Kidney epithelial cell (primary cell): ENCODE results near the gene BCL2L15. TPM values are rescaled to one million over a fixed set of nuclear protein-coding genes. Genes with fewer than 3 reads are reported as not detected.

Experiments
- DNase-seq: peaks from one replicate; pipeline ENCODE4 v3.0.0-alpha.2; 2010; ENCODE audit warnings: low read depth
- H3K27me3 ChIP-seq: 2 replicates; pipeline ENCODE4 v1.6.0; 2011; ENCODE audit warnings: low read length; ENCODE audit not compliant: control insufficient read depth, insufficient read depth
- H3K36me3 ChIP-seq: 2 replicates; pipeline ENCODE4 v1.5.1; 2011; ENCODE audit warnings: low read length; ENCODE audit not compliant: control insufficient read depth, insufficient read depth
- H3K4me3 ChIP-seq: 2 replicates; pipeline ENCODE4 v1.5.1; 2011; ENCODE audit warnings: low read depth, mild to moderate bottlenecking, control low read depth, low read length
- CTCF ChIP-seq: IDR thresholded peaks from 2 replicates; pipeline ENCODE4 v1.5.1; 2011; ENCODE audit warnings: mild to moderate bottlenecking, moderate library complexity, low read length, control low read depth, inconsistent platforms; ENCODE audit not compliant: insufficient read depth, poor library complexity, severe bottlenecking
- total RNA-seq: library from RNA; depleted of rRNA; stranded (reverse); fragments of >200 nt; gene quantifications from 2 replicates; pipeline ENCODE4 v1.2.3, GENCODE V29; 2015

Gene BCL2L15
- total RNA-seq: under 0.01 and 0.04 TPM in 2 replicates

GRCh38 chr1:113887402-113888175, at the start of gene BCL2L15:
Gene BCL2L15, minus strand, starts transcription at chr1:113887581. Its CDS starts 206 bp downstream, at chr1:113887375.
- H3K4me3 ChIP-seq: no peak within 1 kb of the TSS
- H3K36me3 ChIP-seq: no peaks in the 10 kb centered on the region
- TF ChIP-seq CTCF: no peak
- no peaks in the 10 kb centered on the region for H3K27me3 ChIP-seq
- DNase-seq: no peak

- TF ChIP-seq CTCF: no peak
- no peak for DNase-seq
- no peaks in the 10 kb centered on the region for H3K27me3 ChIP-seq
- no peak overlapping the region for H3K4me3 ChIP-seq
- no peaks in the 10 kb centered on the region for H3K36me3 ChIP-seq
Measured at GRCh38 chr1:113937146-113937545, 49.8 kb upstream of the BCL2L15 start.

- no peak for TF ChIP-seq CTCF
- H3K27me3 ChIP-seq: no peaks in the 10 kb centered on the region
- DNase-seq: no peak
- H3K36me3 ChIP-seq: no peaks in the 10 kb centered on the region
- H3K4me3 ChIP-seq: no peak overlapping the region
Measured at GRCh38 chr1:113935970-113936369, 48.6 kb upstream of the BCL2L15 start.

GRCh38 chr1:113935176-113935575, 47.8 kb upstream of the BCL2L15 start:
- no peak for DNase-seq
- TF ChIP-seq CTCF: no peak
- no peaks in the 10 kb centered on the region for H3K27me3 ChIP-seq
- no peaks in the 10 kb centered on the region for H3K36me3 ChIP-seq
- no peak overlapping the region for H3K4me3 ChIP-seq

- Histone ChIP-seq H3K36me3 (no peaks in the 10 kb centered on the region), H3K27me3 (no peaks in the 10 kb centered on the region), H3K4me3 (no peak overlapping the region)
- TF ChIP-seq CTCF: no peak
- no peak for DNase-seq
Measured at GRCh38 chr1:113934511-113935055, 47.2 kb upstream of the BCL2L15 start.
